ENCODE measurements around the gene TPRX2.

Gene TPRX2

GRCh38 chr19:47826800-47827199, 32.2 kb upstream of the TPRX2 start:
- H3K27ac ChIP-seq (ENCODE audit: low read depth, low read length) = no peak overlapping the region
- H3K4me3 ChIP-seq (ENCODE audit: low read depth in 1 of 5, low read length in 5 of 5) = no peak overlapping the region
- peaks cover 0 to 9% (median 6%) of the 10 kb centered on the region in 5 donors for H3K27me3 ChIP-seq (ENCODE audit: control insufficient read depth in 5 of 5, insufficient read depth in 4 of 5, low read length in 5 of 5)
- H3K9ac ChIP-seq (ENCODE audit: low read length in 5 of 5) = no peak overlapping the region
- H3K36me3 ChIP-seq (ENCODE audit: control insufficient read depth in 5 of 5, insufficient read depth in 5 of 5, low read length in 5 of 5) = no peaks in the 10 kb centered on the region
- H3K9me3 ChIP-seq (ENCODE audit: control insufficient read depth in 5 of 5, low read length in 5 of 5) = peaks cover 3 to 8% (median 6%) of the 10 kb centered on the region in 5 donors
- H3K4me1 ChIP-seq (ENCODE audit: control insufficient read depth in 5 of 5, insufficient read depth in 5 of 5, low read length in 5 of 5) = no peaks in the 10 kb centered on the region

GRCh38 chr19:47832723-47833122, 26.3 kb upstream of the TPRX2 start:
- Histone ChIP-seq H3K27me3 (ENCODE audit: control insufficient read depth in 5 of 5, insufficient read depth in 4 of 5, low read length in 5 of 5) (peaks cover 0 to 8% (median 0%) of the 10 kb centered on the region in 5 donors), H3K9me3 (ENCODE audit: control insufficient read depth in 5 of 5, low read length in 5 of 5) (no peaks in the 10 kb centered on the region), H3K36me3 (ENCODE audit: control insufficient read depth in 5 of 5, insufficient read depth in 5 of 5, low read length in 5 of 5) (no peaks in the 10 kb centered on the region), H3K4me1 (ENCODE audit: control insufficient read depth in 5 of 5, insufficient read depth in 5 of 5, low read length in 5 of 5) (no peaks in the 10 kb centered on the region), H3K9ac (ENCODE audit: low read length in 5 of 5) (no peak overlapping the region), H3K4me3 (ENCODE audit: low read depth in 1 of 5, low read length in 5 of 5) (no peak overlapping the region), H3K27ac (ENCODE audit: low read depth, low read length) (no peak overlapping the region)

GRCh38 chr19:47836038-47836437, 23.0 kb upstream of the TPRX2 start:
- Histone ChIP-seq H3K27me3 (ENCODE audit: control insufficient read depth in 5 of 5, insufficient read depth in 4 of 5, low read length in 5 of 5) (peaks cover 0 to 10% (median 0%) of the 10 kb centered on the region in 5 donors), H3K9me3 (ENCODE audit: control insufficient read depth in 5 of 5, low read length in 5 of 5) (no peaks in the 10 kb centered on the region), H3K9ac (ENCODE audit: low read length in 5 of 5) (no peak overlapping the region), H3K36me3 (ENCODE audit: control insufficient read depth in 5 of 5, insufficient read depth in 5 of 5, low read length in 5 of 5) (no peaks in the 10 kb centered on the region), H3K4me3 (ENCODE audit: low read depth in 1 of 5, low read length in 5 of 5) (no peak overlapping the region), H3K4me1 (ENCODE audit: control insufficient read depth in 5 of 5, insufficient read depth in 5 of 5, low read length in 5 of 5) (no peaks in the 10 kb centered on the region), H3K27ac (ENCODE audit: low read depth, low read length) (no peak overlapping the region)

- H3K36me3 ChIP-seq (ENCODE audit: control insufficient read depth in 5 of 5, insufficient read depth in 5 of 5, low read length in 5 of 5) = no peaks in the 10 kb centered on the region
- peaks cover 0 to 15% (median 8%) of the 10 kb centered on the region in 5 donors for H3K27me3 ChIP-seq (ENCODE audit: control insufficient read depth in 5 of 5, insufficient read depth in 4 of 5, low read length in 5 of 5)
- no peaks in the 10 kb centered on the region for H3K9me3 ChIP-seq (ENCODE audit: control insufficient read depth in 5 of 5, low read length in 5 of 5)
- no peak overlapping the region for H3K27ac ChIP-seq (ENCODE audit: low read depth, low read length)
- H3K4me1 ChIP-seq (ENCODE audit: control insufficient read depth in 5 of 5, insufficient read depth in 5 of 5, low read length in 5 of 5) = no peaks in the 10 kb centered on the region
- H3K9ac ChIP-seq (ENCODE audit: low read length in 5 of 5) = no peak overlapping the region
- H3K4me3 ChIP-seq (ENCODE audit: low read depth in 1 of 5, low read length in 5 of 5) = no peak overlapping the region
These were observed 19.6 kb upstream of the TPRX2 start for GRCh38 chr19:47839411-47839810.

- peaks cover 0 to 15% (median 8%) of the 10 kb centered on the region in 5 donors for H3K27me3 ChIP-seq (ENCODE audit: control insufficient read depth in 5 of 5, insufficient read depth in 4 of 5, low read length in 5 of 5)
- H3K4me3 ChIP-seq (ENCODE audit: low read depth in 1 of 5, low read length in 5 of 5) = no peak overlapping the region
- no peaks in the 10 kb centered on the region for H3K4me1 ChIP-seq (ENCODE audit: control insufficient read depth in 5 of 5, insufficient read depth in 5 of 5, low read length in 5 of 5)
- H3K9me3 ChIP-seq (ENCODE audit: control insufficient read depth in 5 of 5, low read length in 5 of 5) = no peaks in the 10 kb centered on the region
- H3K27ac ChIP-seq (ENCODE audit: low read depth, low read length) = no peak overlapping the region
- H3K36me3 ChIP-seq (ENCODE audit: control insufficient read depth in 5 of 5, insufficient read depth in 5 of 5, low read length in 5 of 5) = no peaks in the 10 kb centered on the region
- H3K9ac ChIP-seq (ENCODE audit: low read length in 5 of 5) = no peak overlapping the region
These were observed 19.1 kb upstream of the TPRX2 start for GRCh38 chr19:47839913-47840312.

DNA sequence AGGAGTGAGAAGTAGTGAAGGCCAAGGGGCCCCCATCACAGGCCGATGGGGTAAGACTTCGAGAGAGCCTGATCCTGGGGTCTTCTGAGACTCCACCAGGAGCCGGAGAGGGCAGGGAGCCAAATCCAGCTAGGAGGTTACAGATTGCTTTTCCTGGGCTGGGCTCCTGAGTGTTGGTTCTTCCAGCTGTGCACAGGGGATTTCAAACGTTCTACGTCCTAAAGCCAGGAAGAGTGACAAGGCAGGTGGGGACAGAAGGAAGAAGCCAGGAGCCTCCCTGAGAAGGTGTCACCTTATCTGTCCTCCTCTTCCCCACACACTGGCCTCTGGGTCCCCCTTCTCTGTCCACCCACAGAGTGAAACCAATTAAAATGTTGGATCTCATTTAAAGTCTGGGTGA, 16.1 kb upstream of the TPRX2 start:
- Histone ChIP-seq H3K9ac (ENCODE audit: low read length in 5 of 5) (no peak overlapping the region), H3K27me3 (ENCODE audit: control insufficient read depth in 5 of 5, insufficient read depth in 4 of 5, low read length in 5 of 5) (peaks cover 0 to 17% (median 8%) of the 10 kb centered on the region in 5 donors), H3K4me1 (ENCODE audit: control insufficient read depth in 5 of 5, insufficient read depth in 5 of 5, low read length in 5 of 5) (no peaks in the 10 kb centered on the region), H3K36me3 (ENCODE audit: control insufficient read depth in 5 of 5, insufficient read depth in 5 of 5, low read length in 5 of 5) (no peaks in the 10 kb centered on the region), H3K4me3 (ENCODE audit: low read depth in 1 of 5, low read length in 5 of 5) (no peak overlapping the region), H3K9me3 (ENCODE audit: control insufficient read depth in 5 of 5, low read length in 5 of 5) (no peaks in the 10 kb centered on the region), H3K27ac (ENCODE audit: low read depth, low read length) (no peak overlapping the region)

DNA sequence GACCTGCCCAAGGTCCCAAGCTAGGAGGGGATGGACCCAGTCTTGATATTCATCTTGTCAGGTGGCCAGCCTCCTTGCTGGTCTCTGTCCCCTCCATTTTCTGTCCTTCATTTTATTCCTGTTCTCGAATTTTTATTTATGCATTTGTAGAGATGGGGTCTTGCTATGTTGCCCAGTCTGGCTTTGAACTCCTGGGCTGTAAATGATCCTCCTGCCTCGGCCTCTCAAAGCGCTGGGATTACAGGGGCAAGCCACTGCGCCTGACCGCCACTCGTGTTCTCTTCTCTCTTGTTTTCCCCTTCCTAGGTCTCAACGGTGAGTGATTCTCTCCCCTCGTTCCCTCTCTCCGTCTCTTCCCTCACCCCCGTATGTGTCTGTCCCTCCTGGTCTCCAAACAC, 10.6 kb upstream of the TPRX2 start:
- Histone ChIP-seq H3K27me3 (ENCODE audit: control insufficient read depth in 5 of 5, insufficient read depth in 4 of 5, low read length in 5 of 5) (peaks cover 12 to 27% (median 15%) of the 10 kb centered on the region in 5 donors), H3K4me3 (ENCODE audit: low read depth in 1 of 5, low read length in 5 of 5) (no peak overlapping the region)

GRCh38 chr19:47848823-47849473, 10.1 kb upstream of the TPRX2 start:
- Histone ChIP-seq H3K27me3 (ENCODE audit: control insufficient read depth in 5 of 5, insufficient read depth in 4 of 5, low read length in 5 of 5) (peaks cover 15 to 27% (median 18%) of the 10 kb centered on the region in 5 donors), H3K27ac (ENCODE audit: low read depth, low read length) (no peak overlapping the region)

More for the DNA sequence above, 10.6 kb upstream of the TPRX2 start:
- H3K36me3 ChIP-seq (ENCODE audit: control insufficient read depth in 5 of 5, insufficient read depth in 5 of 5, low read length in 5 of 5) = no peaks in the 10 kb centered on the region
- H3K9ac ChIP-seq (ENCODE audit: low read length in 5 of 5) = no peak overlapping the region
- peaks cover 0 to 2% (median 0%) of the 10 kb centered on the region in 5 donors for H3K4me1 ChIP-seq (ENCODE audit: control insufficient read depth in 5 of 5, insufficient read depth in 5 of 5, low read length in 5 of 5)
- no peaks in the 10 kb centered on the region for H3K9me3 ChIP-seq (ENCODE audit: control insufficient read depth in 5 of 5, low read length in 5 of 5)
- H3K27ac ChIP-seq (ENCODE audit: low read depth, low read length) = no peak overlapping the region

DNA sequence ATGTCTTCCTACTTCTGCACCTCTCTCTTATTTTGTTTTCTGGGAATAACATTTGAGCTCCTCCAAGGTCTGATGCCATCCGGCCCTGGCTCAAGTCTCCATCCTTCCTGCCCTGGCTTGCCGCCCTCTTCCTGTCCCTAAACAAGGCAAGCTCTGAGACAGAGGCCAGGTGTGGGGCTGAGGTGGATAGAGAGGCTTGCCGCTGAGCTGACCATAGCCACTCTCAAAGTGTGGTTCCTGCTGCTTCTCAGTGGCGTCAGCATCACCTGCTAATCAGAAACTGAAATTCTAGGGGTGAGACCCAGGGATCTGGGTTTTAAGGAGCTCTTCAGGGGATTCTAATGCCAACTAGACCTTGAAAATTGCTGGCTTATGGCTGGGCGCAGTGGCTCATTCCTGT, 6.0 kb upstream of the TPRX2 start:
- Histone ChIP-seq H3K4me3 (ENCODE audit: low read depth in 1 of 5, low read length in 5 of 5) (no peak overlapping the region), H3K36me3 (ENCODE audit: control insufficient read depth in 5 of 5, insufficient read depth in 5 of 5, low read length in 5 of 5) (no peaks in the 10 kb centered on the region), H3K27me3 (ENCODE audit: control insufficient read depth in 5 of 5, insufficient read depth in 4 of 5, low read length in 5 of 5) (peaks cover 15 to 23% (median 18%) of the 10 kb centered on the region in 5 donors), H3K27ac (ENCODE audit: low read depth, low read length) (no peak overlapping the region), H3K9ac (ENCODE audit: low read length in 5 of 5) (no peak overlapping the region), H3K9me3 (ENCODE audit: control insufficient read depth in 5 of 5, low read length in 5 of 5) (no peaks in the 10 kb centered on the region), H3K4me1 (ENCODE audit: control insufficient read depth in 5 of 5, insufficient read depth in 5 of 5, low read length in 5 of 5) (peaks cover 0 to 2% (median 0%) of the 10 kb centered on the region in 5 donors)

More at GRCh38 chr19:47848823-47849473, 10.1 kb upstream of the TPRX2 start:
- no peak overlapping the region for H3K9ac ChIP-seq (ENCODE audit: low read length in 5 of 5)
- no peaks in the 10 kb centered on the region for H3K36me3 ChIP-seq (ENCODE audit: control insufficient read depth in 5 of 5, insufficient read depth in 5 of 5, low read length in 5 of 5)
- H3K4me1 ChIP-seq (ENCODE audit: control insufficient read depth in 5 of 5, insufficient read depth in 5 of 5, low read length in 5 of 5) = peaks cover 0 to 2% (median 0%) of the 10 kb centered on the region in 5 donors
- no peaks in the 10 kb centered on the region for H3K9me3 ChIP-seq (ENCODE audit: control insufficient read depth in 5 of 5, low read length in 5 of 5)
- H3K4me3 ChIP-seq (ENCODE audit: low read depth in 1 of 5, low read length in 5 of 5) = no peak overlapping the region

DNA sequence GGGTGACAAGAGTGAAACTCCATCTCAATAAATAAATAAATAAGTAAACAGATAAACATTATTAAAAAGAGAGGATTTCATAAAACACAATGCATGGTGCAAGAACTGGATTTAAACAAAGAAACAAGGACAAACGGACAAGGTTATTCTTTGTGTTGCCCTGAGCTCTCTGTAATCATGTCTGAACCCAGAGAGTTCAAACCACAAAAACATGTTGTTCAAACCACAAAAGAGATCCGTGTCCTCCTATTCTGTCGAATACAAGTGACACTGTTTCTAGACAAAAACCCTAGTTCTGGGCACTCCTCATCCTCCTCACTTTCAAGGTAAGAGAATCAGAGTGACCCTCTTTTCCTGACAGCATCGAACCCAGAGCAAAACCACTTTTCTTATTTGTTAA, 4.6 kb upstream of the TPRX2 start:
- H3K4me1 ChIP-seq (ENCODE audit: control insufficient read depth in 5 of 5, insufficient read depth in 5 of 5, low read length in 5 of 5) = peaks cover 0 to 2% (median 0%) of the 10 kb centered on the region in 5 donors
- H3K27ac ChIP-seq (ENCODE audit: low read depth, low read length) = no peak overlapping the region
- H3K4me3 ChIP-seq (ENCODE audit: low read depth in 1 of 5, low read length in 5 of 5) = no peak overlapping the region
- no peaks in the 10 kb centered on the region for H3K9me3 ChIP-seq (ENCODE audit: control insufficient read depth in 5 of 5, low read length in 5 of 5)
- no peaks in the 10 kb centered on the region for H3K36me3 ChIP-seq (ENCODE audit: control insufficient read depth in 5 of 5, insufficient read depth in 5 of 5, low read length in 5 of 5)
- peaks cover 5 to 18% (median 12%) of the 10 kb centered on the region in 5 donors for H3K27me3 ChIP-seq (ENCODE audit: control insufficient read depth in 5 of 5, insufficient read depth in 4 of 5, low read length in 5 of 5)
- H3K9ac ChIP-seq (ENCODE audit: low read length in 5 of 5) = no peak overlapping the region

All from subcutaneous abdominal adipose tissue (tissue), 5 donors.